Activated B cell treated with CpG ODN at 0.5 μM for 24 hours (primary cell): ENCODE measurements around the gene DSCAM. TPM values are rescaled to one million over a fixed set of nuclear protein-coding genes. Genes with fewer than 3 reads are reported as not detected.

Source experiments
- ATAC-seq: fragments of 200-7000 bp; cut with Tn5 transposase; one replicate; pipeline ENCODE4 v1.10.0; 2021; ENCODE audit warnings: low read depth, mild to moderate bottlenecking, moderate library complexity
- CTCF ChIA-PET: fragments of 350-600 bp; sonication (Branson Sonifier 250); formaldehyde crosslinking; loops from one replicate; lab custom pipeline; 2021; ENCODE audit warnings: antibody characterized with exemption; lab: Charles Lee
- POLR2A ChIA-PET: fragments of 350-600 bp; sonication (Branson Sonifier 250); formaldehyde crosslinking; loops from one replicate; lab custom pipeline; 2021; ENCODE audit warnings: antibody characterized with exemption; lab: Charles Lee
- DNase-seq: peaks from one replicate; pipeline ENCODE4 v3.0.0; 2022
- H3K27ac Mint-ChIP-seq: one replicate; pipeline ENCODE4 v1.8.0; 2020; ENCODE audit warnings: mixed read lengths
- H3K27me3 Mint-ChIP-seq: one replicate; pipeline ENCODE4 v1.8.0; 2021; ENCODE audit warnings: mixed read lengths
- H3K36me3 Mint-ChIP-seq: one replicate; pipeline ENCODE4 v1.8.0; 2021; ENCODE audit warnings: low read depth, mixed read lengths
- H3K4me1 Mint-ChIP-seq: one replicate; pipeline ENCODE4 v1.8.0; 2021; ENCODE audit warnings: mixed read lengths
- H3K4me3 Mint-ChIP-seq: one replicate; pipeline ENCODE4 v1.8.0; 2020; ENCODE audit warnings: mild to moderate bottlenecking, mixed read lengths
- H3K9me3 Mint-ChIP-seq: one replicate; pipeline ENCODE4 v1.8.0; 2020; ENCODE audit warnings: mixed read lengths
- CTCF ChIP-seq: fragments of 200-600 bp; IDR thresholded peaks from one replicate; pipeline ENCODE4 v1.8.0; 2022; ENCODE audit warnings: antibody characterized with exemption, mild to moderate bottlenecking
- intact Hi-C: fragments of 100-400 bp; cut with micrococcal nuclease; formaldehyde crosslinking; loops from one replicate; pipeline ENCODE4 v1.15.1; 2024
- total RNA-seq: library from RNA; stranded (reverse); gene quantifications from 2 replicates; pipeline ENCODE4 v1.2.3, GENCODE V29; 2022

Gene DSCAM
- total RNA-seq, 1 donor from 2014 or later, result not detected

DNA sequence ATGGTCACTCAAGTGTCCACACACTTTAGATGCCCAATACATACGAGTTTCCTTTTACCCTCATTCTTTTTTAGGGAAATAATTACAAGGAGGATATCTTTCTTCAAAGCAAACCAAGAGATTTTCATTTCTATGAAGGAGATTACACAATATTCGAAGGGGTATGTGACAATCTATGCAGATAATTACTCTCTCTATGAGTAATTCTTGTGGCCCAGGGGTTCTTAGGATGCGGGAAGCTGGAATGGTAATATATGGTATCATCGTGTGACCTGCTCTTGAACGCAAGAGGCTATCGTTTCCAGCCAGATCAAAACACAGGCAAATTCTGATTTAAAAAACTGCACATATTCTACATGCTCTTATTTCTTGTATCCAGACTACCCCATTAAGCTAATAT, 14.6 kb downstream of the DSCAM start:
- DNase-seq, result no peak
- intact Hi-C loops, result no loop called here

DNA sequence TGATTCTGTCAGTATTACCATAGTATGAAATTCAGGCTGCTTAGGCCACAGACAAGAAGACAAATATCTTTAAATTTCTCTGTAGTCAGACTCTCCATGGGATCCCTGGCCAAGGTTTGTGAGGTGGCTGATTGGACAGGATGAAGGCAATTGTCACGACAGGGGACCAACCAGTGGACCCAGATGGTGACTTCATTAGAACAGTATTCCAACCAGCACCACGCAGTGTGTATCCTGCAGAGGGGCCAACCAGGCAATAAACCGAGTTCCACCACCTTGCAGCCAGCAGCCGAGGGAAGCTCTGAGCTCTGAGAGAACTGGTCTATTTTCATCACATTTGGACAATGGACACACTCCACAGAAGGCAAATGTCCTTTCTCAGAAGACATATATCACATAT, 16.1 kb downstream of the DSCAM start:
- Mint-ChIP-seq H3K4me3 (no peak overlapping the region), H3K27me3 (no peaks in the 10 kb centered on the region), H3K4me1 (no peaks in the 10 kb centered on the region), H3K9me3 (peaks cover 3% of the 10 kb centered on the region), H3K27ac (no peak overlapping the region), H3K36me3 (no peaks in the 10 kb centered on the region)
- DNase-seq (no peak), ATAC-seq (no peak)
- intact Hi-C loops, result no loop called here
- POLR2A ChIA-PET, result no interaction called here
- CTCF ChIA-PET, result no interaction called here
- TF ChIP-seq CTCF, result no peak

More for the DNA sequence above, 14.6 kb downstream of the DSCAM start:
- Mint-ChIP-seq H3K27ac (no peak overlapping the region), H3K4me1 (no peaks in the 10 kb centered on the region), H3K9me3 (peaks cover 3% of the 10 kb centered on the region), H3K27me3 (no peaks in the 10 kb centered on the region), H3K36me3 (no peaks in the 10 kb centered on the region), H3K4me3 (no peak overlapping the region)
- ChIA-PET POLR2A (no interaction called here), CTCF (no interaction called here)
- no peak for TF ChIP-seq CTCF
- ATAC-seq, result no peak

- H3K4me3 Mint-ChIP-seq, result no peak overlapping the region
These were observed 17.2 kb downstream of the DSCAM start for GRCh38 chr21:40829791-40830190.

DNA sequence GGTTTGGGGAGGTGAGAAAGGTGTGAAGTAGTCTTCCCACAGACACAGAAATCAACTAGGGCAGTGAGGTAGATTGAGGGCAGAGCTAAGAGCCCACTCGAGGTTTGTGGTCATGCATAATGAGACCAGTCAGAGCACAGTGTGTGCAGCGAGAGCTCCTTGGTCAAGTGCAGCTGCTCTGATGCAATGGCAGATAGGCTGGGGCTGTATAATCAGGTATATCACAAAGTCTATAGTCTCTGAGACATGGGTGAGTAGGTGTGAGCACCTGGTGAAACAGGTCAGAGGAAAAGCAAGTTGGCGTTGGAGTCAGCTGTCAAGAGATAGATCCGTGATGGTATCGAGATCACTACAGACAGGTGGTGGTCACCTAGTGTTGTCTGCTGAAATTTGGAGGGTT, 17.6 kb downstream of the DSCAM start:
- no peaks in the 10 kb centered on the region for H3K27me3 Mint-ChIP-seq
- DNase-seq (no peak), ATAC-seq (no peak)
- H3K9me3 Mint-ChIP-seq, result peaks cover 6% of the 10 kb centered on the region
- no peaks in the 10 kb centered on the region for H3K4me1 Mint-ChIP-seq
- no peak for TF ChIP-seq CTCF
- no peaks in the 10 kb centered on the region for H3K36me3 Mint-ChIP-seq
- ChIA-PET POLR2A (no interaction called here), CTCF (no interaction called here)
- intact Hi-C loops, result no loop called here
- no peak overlapping the region for H3K4me3 Mint-ChIP-seq
- no peak overlapping the region for H3K27ac Mint-ChIP-seq

More at GRCh38 chr21:40829791-40830190, 17.2 kb downstream of the DSCAM start:
- H3K27me3 Mint-ChIP-seq, result no peaks in the 10 kb centered on the region
- ATAC-seq (no peak), DNase-seq (no peak)
- peaks cover 4% of the 10 kb centered on the region for H3K9me3 Mint-ChIP-seq
- H3K36me3 Mint-ChIP-seq, result no peaks in the 10 kb centered on the region
- no peak for TF ChIP-seq CTCF
- no peak overlapping the region for H3K27ac Mint-ChIP-seq
- ChIA-PET POLR2A (no interaction called here), CTCF (no interaction called here)
- intact Hi-C loops, result no loop called here
- no peaks in the 10 kb centered on the region for H3K4me1 Mint-ChIP-seq

DNA sequence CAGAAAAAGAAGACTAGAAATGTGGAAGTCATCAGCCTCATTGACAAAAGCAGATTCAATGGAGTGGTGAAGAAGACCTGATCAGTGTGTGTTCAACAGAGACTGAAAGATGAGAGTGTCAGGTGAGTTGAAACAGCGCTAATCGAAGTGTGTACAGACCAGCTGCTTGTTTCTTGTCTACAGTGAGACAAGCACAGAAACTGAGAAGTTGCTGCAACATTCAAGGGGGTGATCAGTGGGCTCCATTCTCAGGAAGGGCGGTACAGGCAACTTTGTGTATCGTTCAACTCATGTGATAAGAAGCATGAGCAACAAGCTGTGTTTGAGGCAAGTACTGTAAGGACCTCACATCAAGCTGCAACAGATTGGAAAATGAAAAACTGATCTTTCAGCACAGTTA, 19.4 kb downstream of the DSCAM start:
- Mint-ChIP-seq H3K4me3 (no peak overlapping the region), H3K9me3 (peaks cover 6% of the 10 kb centered on the region), H3K36me3 (no peaks in the 10 kb centered on the region), H3K27me3 (no peaks in the 10 kb centered on the region), H3K27ac (no peak overlapping the region), H3K4me1 (no peaks in the 10 kb centered on the region)
- ATAC-seq, result no peak
- TF ChIP-seq CTCF, result no peak
- no peak for DNase-seq
- intact Hi-C loops, result no loop called here
- POLR2A ChIA-PET, result no interaction called here
- CTCF ChIA-PET, result no interaction called here
